GM18499 (cell line): Measurements from ENCODE around the gene CDH23.

Source experiments
- ATAC-seq: cut with Tn5 transposase; IDR thresholded peaks from one replicate; pipeline ENCODE4 v1.9.1; 2021; ENCODE audit warnings: moderate number of reproducible peaks; ENCODE audit not compliant: insufficient read depth, unreplicated experiment

CDH23 gene

DNA sequence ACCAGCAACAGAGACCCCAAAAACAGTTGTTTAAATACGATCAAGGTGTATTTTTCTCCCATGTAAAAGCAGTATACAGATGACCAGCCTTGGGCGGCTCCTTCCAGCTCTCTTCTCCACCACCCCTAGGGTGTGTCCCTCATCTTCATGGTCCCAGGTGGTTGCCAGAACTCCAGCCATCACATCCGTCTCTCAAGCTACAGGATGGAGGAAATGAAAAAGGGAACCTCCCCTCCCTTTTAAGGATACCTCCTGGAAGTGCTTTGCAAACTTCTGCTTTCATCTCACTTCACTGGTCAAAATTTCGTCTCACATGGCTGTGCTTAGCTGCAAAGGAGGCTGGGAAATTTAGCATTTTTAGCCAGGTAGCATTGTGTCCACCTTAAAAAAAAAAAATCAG, 263.6 kb downstream of the CDH23 start:
- ATAC-seq = no peak

DNA sequence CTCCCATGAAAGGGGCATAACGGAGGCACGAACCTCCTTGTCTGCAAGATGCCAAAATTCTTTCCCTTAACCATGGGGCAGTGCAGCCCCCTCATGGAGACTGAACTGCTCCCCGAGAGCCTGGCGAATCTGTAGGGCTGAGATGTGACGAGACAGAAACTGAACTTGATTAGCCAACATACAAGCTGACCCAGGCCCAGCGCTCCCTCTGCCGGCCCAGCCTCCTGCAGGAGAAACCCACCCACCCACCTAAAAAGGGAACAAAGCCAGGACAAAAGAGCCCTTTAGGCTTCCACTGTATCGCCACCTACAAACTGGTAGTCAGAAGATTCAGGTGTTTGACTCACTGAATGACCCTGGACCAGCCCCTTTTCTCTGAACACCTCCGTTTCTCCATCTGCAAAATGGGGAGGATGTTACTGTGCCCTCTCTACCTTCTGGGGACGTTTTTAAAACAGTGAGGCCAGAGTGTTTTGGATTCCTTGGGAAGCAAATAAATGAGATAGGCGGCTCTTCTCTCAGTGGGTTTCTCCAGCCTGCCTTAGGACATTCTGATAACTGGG, 264.4 kb downstream of the CDH23 start:
- ATAC-seq = no peak

DNA sequence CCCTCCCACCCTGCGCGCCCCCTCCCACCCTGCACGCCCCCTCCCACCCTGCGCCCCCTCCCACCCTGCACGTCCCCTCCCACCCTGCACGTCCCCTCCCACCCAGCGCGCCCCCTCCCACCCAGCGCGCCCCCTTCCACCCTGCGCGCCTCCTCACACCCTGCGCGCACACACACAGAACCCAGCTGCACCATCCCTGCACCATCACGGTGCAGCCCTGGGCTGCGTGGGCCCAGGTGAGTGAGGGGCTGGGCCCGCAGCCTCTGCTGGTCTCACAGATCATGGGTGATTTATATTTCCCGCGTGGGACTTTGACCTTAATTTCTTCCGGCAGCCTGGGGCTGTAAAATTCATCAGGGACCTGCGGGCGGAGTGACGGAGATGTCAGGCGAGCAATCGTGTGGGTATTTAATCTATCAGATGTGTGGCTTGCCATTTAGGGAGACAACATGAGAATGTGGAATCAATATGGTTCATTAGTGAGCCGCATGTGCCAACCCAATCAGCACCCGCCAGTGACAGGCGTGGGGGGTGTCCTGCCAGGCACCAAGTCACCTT, 265.1 kb downstream of the CDH23 start:
- ATAC-seq = no peak

DNA sequence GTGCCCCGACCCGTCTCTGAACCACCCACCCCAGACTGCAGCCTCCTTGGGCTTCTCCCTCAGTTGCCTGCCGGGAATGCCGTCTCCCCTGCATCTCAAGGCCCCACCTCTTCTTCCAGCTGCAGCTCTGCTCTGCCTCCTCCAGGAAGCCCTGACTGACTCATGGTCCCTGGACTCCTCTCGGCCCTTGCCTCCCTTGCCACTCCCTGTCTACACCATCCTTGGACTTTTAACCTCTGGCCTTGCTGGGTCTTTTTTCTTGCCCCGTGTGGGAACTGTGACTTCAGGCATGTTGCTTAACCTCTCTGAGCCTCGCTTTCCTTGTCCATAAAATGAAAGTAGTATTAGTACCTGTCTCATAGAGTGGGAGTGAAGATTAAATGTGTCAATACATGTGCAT, 266.6 kb downstream of the CDH23 start:
- no peak for ATAC-seq

DNA sequence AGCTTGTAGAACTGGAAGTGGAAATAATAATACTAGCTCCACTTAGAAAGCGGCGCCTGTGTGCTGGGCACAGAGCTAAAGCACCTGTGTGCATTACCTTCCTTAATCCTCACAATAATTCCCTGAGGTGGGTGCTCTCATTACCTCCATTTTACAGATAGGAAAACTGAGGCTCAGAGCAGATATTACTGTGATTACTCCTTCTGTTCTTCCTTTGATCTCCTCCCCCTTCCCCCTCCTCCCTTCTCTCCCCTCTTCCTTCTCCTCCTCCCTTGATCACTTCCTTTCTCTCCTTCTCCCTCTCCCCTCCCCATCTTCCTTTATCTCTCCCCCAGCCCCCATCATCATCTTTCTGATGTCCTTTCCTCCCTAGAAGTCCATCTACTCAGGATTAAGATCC, 267.9 kb downstream of the CDH23 start:
- ATAC-seq = no peak

DNA sequence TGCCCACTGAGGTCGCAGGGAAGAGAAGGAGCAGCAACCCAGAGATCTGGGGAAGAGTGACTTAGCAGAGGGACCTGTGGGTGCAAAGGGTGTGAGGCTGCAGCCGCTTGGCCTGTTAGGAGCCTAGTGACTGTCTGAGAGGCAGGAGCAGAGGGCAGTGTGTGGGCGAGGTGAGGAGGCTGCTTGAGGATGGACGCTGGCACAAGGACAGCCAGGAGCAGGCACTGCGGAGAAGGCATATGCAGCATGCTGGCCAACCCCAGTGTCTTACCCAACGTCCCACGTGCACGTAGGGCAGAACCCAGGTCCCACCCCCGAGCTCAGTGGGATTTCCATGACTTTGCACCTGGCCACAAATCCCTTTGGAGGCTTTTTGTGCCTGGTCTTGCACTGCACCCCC, 268.7 kb downstream of the CDH23 start:
- ATAC-seq = no peak

DNA sequence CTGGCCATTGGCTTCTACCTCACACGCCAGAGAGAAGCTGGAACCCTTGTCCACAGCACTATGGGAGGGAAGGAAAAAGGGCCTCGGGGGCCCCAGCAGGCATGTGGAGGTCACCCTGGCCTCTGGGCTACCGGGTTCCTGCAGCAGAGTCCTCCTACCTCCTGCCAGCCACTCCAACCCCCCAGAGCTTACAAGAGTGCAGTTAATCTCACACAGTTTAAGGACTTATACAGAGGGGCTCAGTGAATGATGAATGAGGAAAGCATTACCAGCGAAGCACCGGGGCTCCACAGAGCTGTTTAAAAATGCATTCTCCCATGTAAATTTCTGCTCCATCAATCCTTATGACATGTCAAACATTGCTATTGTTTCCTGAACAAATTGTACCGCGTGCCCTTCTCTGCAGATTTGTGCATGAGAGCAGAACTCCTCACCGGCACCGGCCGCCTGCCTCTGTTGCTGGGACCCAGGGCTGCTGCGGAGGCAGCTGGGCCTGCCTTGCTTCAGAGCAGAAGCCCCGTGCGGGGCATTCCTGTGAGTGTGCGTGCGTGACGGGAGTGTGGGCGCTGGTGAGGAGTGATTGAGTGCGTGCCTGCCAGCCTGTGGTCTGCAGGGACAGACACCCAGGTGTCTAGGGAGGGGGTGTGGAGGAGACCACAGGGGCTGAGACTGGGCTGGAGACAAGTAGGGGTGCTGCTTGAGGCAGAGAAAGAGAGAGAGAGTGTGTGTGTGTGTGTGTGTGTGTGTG, 270.1 kb downstream of the CDH23 start:
- no peak for ATAC-seq

DNA sequence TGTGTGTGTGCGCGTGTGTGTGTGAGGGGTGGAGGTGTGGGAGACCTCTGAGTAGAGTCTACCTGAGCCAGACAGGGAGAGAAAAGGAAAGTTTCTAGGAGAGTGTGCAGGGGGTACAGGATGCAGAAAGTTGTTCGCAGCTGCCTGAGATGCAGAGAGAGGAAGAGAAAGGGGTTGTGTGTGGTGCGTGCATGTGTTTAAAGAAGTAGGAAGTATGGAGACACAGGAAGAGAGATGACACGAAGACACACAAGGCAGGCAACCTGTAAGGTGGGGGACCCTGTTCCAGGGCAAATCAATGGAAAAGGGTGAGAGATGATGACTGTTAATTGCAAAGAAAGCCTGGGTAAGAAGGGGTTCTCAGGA, 270.6 kb downstream of the CDH23 start:
- no peak for ATAC-seq

DNA sequence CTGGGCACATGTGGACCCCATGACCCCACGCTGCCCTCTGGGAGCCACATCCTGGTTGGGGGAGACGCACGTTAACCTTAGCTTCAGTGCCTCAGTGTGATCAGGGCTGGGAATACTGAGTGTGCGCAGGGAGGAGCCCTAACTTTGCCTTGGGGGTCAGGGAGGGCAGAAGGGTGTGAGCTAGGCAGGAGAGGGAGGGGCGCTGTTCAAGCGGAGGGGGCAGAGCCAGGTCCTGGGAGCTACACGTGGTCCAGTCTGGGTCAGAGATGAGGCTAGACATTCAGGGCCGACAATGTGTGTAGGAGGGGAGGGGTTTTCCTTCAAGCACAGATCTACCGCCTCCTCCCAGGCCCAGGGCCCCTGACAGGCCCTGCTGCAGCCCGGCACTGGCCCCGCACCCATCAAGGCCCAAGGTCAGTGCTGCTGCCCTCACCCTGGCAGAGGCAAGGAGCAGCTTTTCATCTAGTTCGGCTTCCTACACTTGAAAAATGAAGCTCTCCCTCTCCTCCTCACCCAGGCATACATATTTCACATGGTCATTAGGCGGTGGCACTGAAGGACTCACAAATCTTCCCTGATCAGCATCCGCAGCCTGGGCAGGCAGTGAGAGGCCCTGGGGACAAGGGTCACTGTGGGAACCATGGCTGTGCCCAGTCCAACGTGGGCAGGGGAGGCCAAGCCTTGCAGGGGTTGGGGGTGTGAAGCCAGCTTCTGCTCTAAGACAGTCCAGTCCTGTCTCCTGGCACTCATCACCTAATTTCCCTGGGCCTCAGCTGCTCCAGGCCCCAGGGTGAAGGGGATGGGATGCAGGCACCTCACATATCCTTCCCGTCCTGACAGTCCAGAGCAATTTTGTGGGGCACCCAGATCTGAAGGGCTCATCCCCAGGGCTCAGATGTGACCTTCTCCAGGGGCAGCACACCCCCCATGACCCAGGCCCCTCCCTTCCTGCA, 275.6 kb downstream of the CDH23 start:
- no peak for ATAC-seq

DNA sequence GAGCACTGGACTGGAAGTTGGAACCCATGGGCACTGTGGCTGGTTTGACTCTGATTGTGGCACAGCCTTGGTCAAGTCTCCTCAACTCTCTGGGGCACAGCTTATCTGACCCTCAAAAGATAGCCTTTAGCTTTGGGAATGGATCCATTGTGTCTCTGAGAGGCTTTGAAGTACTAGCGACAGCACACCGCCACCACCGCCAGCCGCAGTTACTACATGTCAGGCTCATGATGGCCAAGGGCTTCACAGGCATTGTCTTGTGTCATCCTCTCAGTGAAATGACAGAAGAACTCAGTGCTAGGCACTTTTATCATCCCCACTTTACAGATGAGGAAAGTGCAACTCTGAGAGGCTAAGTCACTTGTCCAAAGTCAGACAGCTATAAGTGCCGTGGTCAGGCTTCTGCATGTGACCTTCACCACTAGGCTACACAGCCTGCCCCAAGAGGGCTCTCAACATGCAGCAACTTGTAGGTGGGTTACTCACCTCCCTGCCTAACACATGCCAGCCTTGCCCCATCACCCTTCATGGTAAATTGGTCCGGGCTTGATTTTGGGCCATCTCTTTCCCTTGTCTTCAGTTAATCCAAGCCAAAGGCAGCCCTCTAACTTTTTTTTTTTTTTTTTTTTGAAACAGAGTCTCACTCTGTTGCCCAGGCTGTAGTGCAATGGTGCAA, 278.7 kb downstream of the CDH23 start:
- ATAC-seq = no peak

DNA sequence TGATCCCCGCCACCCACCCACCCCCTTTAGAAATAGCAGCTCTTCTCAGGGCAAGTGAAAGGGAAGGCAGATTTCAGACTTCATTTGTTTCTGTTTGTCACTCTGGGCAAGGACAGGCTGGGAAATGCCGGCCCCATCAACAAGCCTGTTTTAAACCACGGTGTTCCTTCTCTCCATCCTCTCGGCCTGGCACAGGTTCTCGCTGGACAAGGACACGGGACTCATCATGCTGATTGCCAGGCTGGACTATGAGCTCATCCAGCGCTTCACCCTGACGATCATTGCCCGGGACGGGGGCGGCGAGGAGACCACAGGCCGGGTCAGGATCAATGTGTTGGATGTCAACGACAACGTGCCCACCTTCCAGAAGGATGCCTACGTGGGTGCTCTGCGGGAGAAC, 280.5 kb downstream of the CDH23 start:
- ATAC-seq = no peak

DNA sequence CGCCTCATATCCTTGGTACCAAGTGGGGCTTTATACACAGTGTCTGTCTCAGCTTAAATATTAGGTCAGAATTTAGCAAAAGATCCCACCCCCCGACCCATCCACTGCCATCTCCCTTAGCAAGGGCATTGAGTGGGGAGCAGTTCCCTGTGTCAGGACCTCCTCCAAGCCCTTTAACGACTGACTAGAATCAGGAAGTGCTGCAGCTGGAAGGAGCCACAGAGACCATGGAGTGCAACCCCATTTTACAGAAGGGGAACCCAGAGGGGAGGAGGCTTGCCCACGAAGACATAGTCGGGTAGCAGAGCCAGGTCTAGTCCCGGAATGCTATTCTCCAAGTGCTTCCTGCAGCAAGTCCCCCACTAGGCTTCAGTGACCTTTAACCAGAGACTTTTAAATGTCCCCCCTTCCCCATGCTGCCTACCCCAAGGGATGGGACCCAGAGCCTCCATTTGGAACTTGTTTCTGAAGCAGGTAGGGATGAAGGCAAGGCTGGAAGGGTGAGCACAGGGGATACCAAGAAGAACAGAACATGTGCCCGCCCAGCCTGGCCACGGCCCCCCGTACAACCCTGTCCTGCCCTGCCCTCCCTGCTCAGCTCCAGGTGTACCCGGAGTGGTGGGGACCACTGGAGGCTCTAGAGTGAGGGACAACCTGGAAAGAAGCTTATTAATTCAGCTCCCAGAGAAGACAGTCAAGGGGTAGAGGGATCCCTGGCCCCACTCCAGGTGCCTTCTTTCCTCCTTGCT, 281.5 kb downstream of the CDH23 start:
- ATAC-seq = no peak

DNA sequence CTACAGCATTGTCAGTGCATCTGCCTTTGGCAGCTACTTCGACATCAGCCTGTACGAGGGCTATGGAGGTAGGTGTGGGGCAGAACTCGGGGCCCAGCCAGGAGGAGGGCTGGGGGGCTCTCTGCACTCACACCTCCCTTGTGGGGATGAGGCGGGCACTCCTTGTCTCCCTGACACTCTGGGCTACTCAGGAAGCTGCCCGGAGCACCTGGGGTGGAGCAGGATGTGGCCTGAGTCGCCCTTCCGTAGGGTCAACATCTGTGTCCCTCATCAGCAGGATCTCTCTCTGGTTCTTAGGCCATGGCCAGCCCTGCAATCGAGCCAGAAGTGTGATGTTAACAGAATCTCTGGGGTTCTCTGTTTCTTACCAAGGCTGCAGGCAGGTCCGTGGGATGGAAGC, 282.7 kb downstream of the CDH23 start:
- ATAC-seq = no peak

DNA sequence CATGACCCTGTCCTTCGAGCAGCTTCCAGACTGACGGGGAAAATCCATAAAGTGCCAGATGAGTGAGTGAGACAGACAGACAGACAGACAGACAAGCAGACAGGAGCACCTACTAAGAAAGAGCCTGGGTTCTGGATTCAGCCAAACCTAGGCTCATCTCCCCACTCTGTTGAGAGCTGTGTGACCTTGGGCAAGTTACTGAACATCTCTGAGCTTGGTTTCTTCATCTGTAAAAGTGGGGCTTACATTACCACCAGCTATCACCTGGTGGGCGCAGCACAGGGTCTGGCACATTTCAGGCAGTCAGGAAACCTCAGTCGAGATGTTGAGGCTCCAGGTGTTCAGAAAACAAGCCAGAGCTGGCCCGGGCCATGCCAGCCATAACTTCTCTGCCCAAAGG, 285.3 kb downstream of the CDH23 start:
- ATAC-seq = no peak

DNA sequence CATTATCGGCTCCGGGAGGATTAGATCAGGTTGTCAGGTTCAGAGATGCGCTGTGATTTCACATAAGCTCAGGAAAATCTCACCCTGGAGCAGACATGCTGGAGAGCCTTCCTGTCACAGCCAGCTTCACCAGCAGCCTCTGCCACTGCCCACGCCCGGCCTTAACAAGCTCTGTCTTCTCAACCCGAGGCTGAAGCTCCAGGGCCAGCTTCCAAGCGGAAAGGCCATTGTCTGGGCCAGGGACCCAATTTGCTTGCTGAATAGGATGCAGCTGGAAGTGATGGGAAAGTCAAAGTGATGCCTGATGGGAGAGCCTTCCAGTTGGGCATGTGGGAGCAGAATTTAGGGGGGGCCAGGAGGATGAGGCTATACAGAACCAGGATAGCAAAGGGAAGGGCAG, 286.6 kb downstream of the CDH23 start:
- no peak for ATAC-seq

DNA sequence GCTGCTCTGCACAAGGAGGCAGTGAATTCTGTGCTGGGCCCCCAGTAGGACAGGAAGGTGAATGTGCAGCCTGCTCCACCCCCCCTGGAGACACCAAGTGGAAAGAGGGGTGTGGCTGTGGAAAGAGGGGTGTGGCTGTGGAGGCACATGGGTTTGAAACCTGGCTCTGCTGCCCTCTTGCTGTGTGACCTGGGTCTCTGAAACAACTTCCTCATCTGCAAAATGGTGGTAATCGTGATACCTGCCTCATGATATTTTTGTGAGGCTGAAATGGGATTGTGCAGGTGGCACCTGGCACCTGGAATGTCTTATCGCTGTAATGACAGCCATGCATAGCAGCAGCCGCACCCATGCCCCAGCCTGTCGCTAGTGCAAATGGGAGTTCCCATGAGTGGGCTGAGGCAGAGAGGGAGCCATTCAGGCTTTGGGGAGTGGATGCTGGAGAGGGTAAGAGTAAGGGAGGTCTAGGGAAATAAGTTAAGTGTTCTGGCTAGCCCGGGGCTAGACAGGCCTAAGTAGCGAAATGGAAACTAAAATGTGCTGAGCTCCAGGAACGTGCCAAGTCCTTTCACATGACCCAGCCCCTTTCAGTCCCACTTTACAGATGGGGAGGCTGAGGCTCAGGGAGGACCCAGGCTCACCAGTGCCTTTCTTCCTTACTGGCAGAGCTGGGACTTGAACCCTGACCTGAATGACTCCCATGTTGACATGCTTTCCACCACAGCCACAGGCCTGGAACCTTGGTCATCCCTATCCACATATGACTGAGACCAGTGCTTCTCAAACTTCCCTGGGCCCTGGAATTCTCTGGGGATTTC, 287.8 kb downstream of the CDH23 start:
- ATAC-seq = no peak

DNA sequence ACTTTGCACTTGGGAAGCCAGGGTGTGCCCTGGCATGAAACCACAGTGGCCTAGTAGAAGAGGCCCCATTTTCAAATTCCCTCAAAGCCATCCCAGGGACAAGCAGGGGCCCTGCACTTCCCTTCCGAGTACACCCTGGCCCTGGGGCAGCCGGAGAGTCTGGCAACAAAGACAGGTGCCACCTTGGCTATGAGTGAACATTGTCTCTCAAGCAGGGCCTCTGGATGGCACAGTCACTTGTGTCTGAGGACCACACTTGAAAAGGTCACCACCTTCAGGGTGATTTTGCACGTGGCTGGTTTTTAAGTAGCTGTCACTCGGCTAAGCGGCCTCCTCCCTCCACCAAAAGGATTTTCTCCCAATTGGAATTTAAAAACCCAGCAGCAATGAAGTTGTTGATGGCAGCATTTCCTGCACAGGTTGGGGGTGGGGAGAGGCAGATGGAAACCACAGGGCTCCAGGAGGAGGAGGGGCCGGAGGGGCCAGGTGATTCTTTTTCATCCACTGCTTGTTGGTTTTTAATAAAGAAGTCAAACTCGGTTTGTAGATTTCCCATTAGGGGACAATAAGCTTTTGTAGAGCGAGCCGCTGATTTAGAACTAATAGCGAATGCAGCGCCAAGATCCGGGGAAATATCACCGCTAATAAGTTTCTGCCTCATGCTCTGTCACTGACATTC, 289.0 kb downstream of the CDH23 start:
- no peak for ATAC-seq

DNA sequence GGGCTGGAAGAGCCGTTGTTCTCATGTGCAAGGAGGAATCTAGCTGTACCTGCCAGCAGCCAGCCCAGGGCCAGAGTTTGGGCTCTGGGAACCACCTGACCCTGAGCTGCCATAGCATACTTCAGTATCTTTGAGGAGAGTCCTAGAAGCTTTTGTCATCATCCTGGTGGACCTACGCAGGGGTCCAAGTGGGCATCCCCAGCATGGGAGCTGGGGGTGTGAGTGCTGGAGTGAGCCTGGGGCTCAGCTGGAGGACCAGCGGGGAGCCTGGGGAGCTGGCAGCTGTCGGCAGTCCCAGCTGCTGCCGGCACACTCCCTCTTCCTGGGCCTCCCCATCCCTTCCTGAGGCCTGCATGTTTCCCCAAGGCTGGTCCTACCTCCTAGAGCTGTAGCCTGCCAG, 290.4 kb downstream of the CDH23 start:
- no peak for ATAC-seq
